Adrenal gland (tissue), 12 donors: ENCODE data around the gene TBL2. TPM values are rescaled to one million over a fixed set of nuclear protein-coding genes. Genes with fewer than 3 reads are reported as not detected.
"Not testable (repeated sequence)": the region's sequence is repeated elsewhere in the genome, so short reads cannot be mapped to it uniquely, and the experiment has no call there.

ENCODE experiments used
- DNase-seq, 7 donors: peaks; one replicate each; pipeline ENCODE4 v3.0.0-alpha.2; 2019 to 2020
- H3K27ac ChIP-seq, 5 donors: fragments of 200-600 bp; sonication (generic) in 4 of 5; 1 replicate in 3 of 5; 2 replicates in 2 of 5; pipeline versions ENCODE4 v1.5.1 to v1.8.0; 2016 to 2020; ENCODE audit warnings: mild to moderate bottlenecking in 1 of 5
- H3K27me3 ChIP-seq: fragments of 200-600 bp; 2 replicates; pipeline ENCODE4 v1.8.0; 2021
- H3K36me3 ChIP-seq, 2 donors: fragments of 200-600 bp; replicated peaks in 1 of 2; 1 replicate in 1 of 2; 2 replicates in 1 of 2; pipeline versions ENCODE4 v1.5.1 to v1.8.0; 2018 to 2022
- H3K4me1 ChIP-seq, 2 donors: fragments of 200-600 bp; replicated peaks in 1 of 2; 1 replicate in 1 of 2; 2 replicates in 1 of 2; pipeline versions ENCODE4 v1.5.1 to v1.8.0; 2018 to 2021
- H3K4me3 ChIP-seq, 4 donors: fragments of 200-600 bp; sonication (generic) in 3 of 4; one replicate each; pipeline ENCODE4 v1.5.1; 2016 to 2018
- H3K9me3 ChIP-seq, 3 donors: fragments of 200-600 bp; sonication (generic) in 1 of 3; replicated peaks in 1 of 3; 1 replicate in 2 of 3; 2 replicates in 1 of 3; pipeline versions ENCODE4 v1.5.1 to v1.8.0; 2016 to 2021
- CTCF ChIP-seq, 6 experiments: fragments of 450-650 bp in 4 of 6; fragments of 200-600 bp in 2 of 6; sonication (generic) in 1 of 6; IDR thresholded peaks; 1 replicate in 5 of 6; 2 replicates in 1 of 6; pipeline versions ENCODE4 v1.5.1 to v1.8.0; 2016 to 2021; ENCODE audit warnings: antibody characterized with exemption in 6 of 6, mild to moderate bottlenecking in 2 of 6, moderate library complexity in 1 of 6
- POLR2A ChIP-seq, 2 donors: fragments of 450-650 bp; IDR thresholded peaks; one replicate each; pipeline ENCODE4 v1.6.1; 2017; ENCODE audit warnings: antibody characterized with exemption in 2 of 2, mild to moderate bottlenecking in 2 of 2, moderate library complexity in 1 of 2
- WGBS, 4 donors: extraction: QIAGEN DNeasy Blood & Tissue Kit in 2 of 4; methylation state at CpG; one replicate each; pipeline versions ENCODE4 v1.1.5 to v1.1.7; 2013 to 2017; 5-methylcytosine and 5-hydroxymethylcytosine counted together
- intact Hi-C, 2 donors: fragments of 100-400 bp; cut with DNase I; formaldehyde crosslinking; loops; one replicate each; pipeline versions ENCODE4 v1.14.1 to v1.15.0; 2022 to 2023
- polyA plus RNA-seq, 3 donors: library from polyadenylated mRNA; stranded (reverse); fragments of 200-250 nt in 2 of 3; fragments of 350-450 nt in 1 of 3; fragmentation: Illumina TruSeq in 1 of 3; extraction: RNeasy Lipid Tissue Mini Kit (QIAGEN cat#74804) in 1 of 3; gene quantifications; one replicate each; pipeline ENCODE4 v1.2.3, GENCODE V29; 2013 to 2014
- total RNA-seq, 9 donors: library from RNA; depleted of rRNA in 4 of 9; stranded (reverse); fragments of >200 nt in 4 of 9; fragments of 120-200 nt in 1 of 9; fragmentation: NEBNext Ultra II Directional in 1 of 9; extraction: Animal tissue kit (Norgen Biotek cat#: 25700) in 1 of 9; gene quantifications; one replicate each; pipeline versions ENCODE4 v1.1.0 to v1.2.4, GENCODE V29; 2013 to 2023
- donor health status: healthy with polysubstance abuse.
- donor health status: Bipolar disorder and iron deficiency.
- donor health status: DM: yes; HTN: yes; CAD: no.
- donor health status: DM: no; HTN: no; CAD: no.
- donor health status: DM: no; HTN: no; CAD: no.
- donor health status: DM: yes; HTN: yes; CAD: no.

TBL2 gene
- total and polyA plus RNA-seq, 12 donors, result 14.2 to 136 (median 51.3) TPM

- no peak overlapping the region for H3K27ac ChIP-seq
- H3K4me3 ChIP-seq, result no peak overlapping the region
- WGBS, 4 donors, result 91 to 97% (median 95%) methylated on average over 7 to 9 of the region's 9 CpGs
- peaks cover 0 to 41% of the 10 kb centered on the region in 2 donors for H3K36me3 ChIP-seq
- no peaks in the 10 kb centered on the region for H3K9me3 ChIP-seq
- peaks cover 0 to 12% of the 10 kb centered on the region in 2 donors for H3K4me1 ChIP-seq
- TF ChIP-seq CTCF (IDR thresholded peaks at IDR 0.05) (no peak), POLR2A (IDR thresholded peaks at IDR 0.05) (no peak)
- DNase-seq, result no peak
- intact Hi-C loops, result no loop called here
- no peaks in the 10 kb centered on the region for H3K27me3 ChIP-seq
These were observed 30.5 kb downstream of the TBL2 start for GRCh38 chr7:73547841-73548240.

GRCh38 chr7:73544678-73545077 is 33.7 kb downstream of the TBL2 start:
- intact Hi-C loops, result no loop called here
- Histone ChIP-seq H3K36me3 (peaks cover 0 to 45% of the 10 kb centered on the region in 2 donors), H3K9me3 (no peaks in the 10 kb centered on the region), H3K4me3 (no peak overlapping the region), H3K4me1 (peaks cover 0 to 12% of the 10 kb centered on the region in 2 donors), H3K27ac (no peak overlapping the region), H3K27me3 (no peaks in the 10 kb centered on the region)
- WGBS, 4 donors, result 95 to 100% (median 97%) methylated on average over 2 of the region's 2 CpGs
- TF ChIP-seq POLR2A (IDR thresholded peaks at IDR 0.05), result no peak
- no peak for TF ChIP-seq CTCF (IDR thresholded peaks at IDR 0.05)
- DNase-seq, result no peak

DNA sequence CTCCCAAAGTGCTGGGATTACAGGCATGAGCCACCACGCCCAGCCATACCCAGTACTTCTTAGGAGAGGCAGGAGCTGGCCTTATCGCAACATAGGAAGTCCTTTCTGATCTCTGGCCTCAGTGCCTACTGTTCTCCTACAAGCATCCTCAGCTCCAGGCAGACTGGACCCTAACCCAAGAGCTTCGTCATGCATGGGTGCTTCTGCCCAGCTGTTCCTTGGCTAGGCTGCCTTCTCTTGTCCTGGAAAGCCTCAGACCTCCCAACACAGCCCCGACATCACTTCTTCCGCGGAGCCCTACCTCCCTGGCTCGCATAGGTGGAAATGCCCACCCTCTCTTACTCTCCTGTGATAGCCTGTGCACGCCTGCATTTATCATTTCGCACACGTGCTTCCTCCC is 36.7 kb downstream of the TBL2 start:
- WGBS, 4 donors, result 87 to 92% (median 89%) methylated on average over 10 of the region's 10 CpGs
- peaks cover 0 to 68% of the 10 kb centered on the region in 2 donors for H3K36me3 ChIP-seq
- TF ChIP-seq POLR2A (IDR thresholded peaks at IDR 0.05) (no peak), CTCF (IDR thresholded peaks at IDR 0.05) (no peak)

GRCh38 chr7:73539709-73540108 is 38.7 kb downstream of the TBL2 start:
- DNase-seq, result no peak
- no peak overlapping the region for H3K27ac ChIP-seq
- peaks cover 0 to 7% of the 10 kb centered on the region in 2 donors for H3K4me1 ChIP-seq
- TF ChIP-seq CTCF (IDR thresholded peaks at IDR 0.05) (no peak), POLR2A (IDR thresholded peaks at IDR 0.05) (no peak)
- H3K36me3 ChIP-seq, result peaks cover 0 to 80% of the 10 kb centered on the region in 2 donors
- no peaks in the 10 kb centered on the region for H3K9me3 ChIP-seq
- H3K4me3 ChIP-seq, result no peak overlapping the region
- intact Hi-C loops, result no loop called here
- WGBS, 4 donors, result 87 to 93% (median 89%) methylated on average over 8 to 13 of the region's 13 CpGs
- no peaks in the 10 kb centered on the region for H3K27me3 ChIP-seq

More for the DNA sequence above, 36.7 kb downstream of the TBL2 start:
- Histone ChIP-seq H3K9me3 (no peaks in the 10 kb centered on the region), H3K4me1 (peaks cover 0 to 7% of the 10 kb centered on the region in 2 donors), H3K27me3 (no peaks in the 10 kb centered on the region), H3K4me3 (no peak overlapping the region), H3K27ac (no peak overlapping the region)
- no peak for DNase-seq
- intact Hi-C loops, result no loop called here

GRCh38 chr7:73538510-73538909 is 39.9 kb downstream of the TBL2 start:
- H3K27ac ChIP-seq, DNase-seq, H3K4me1 ChIP-seq, H3K27me3 ChIP-seq, H3K9me3 ChIP-seq, H3K4me3 ChIP-seq, intact Hi-C loops: not testable (repeated sequence)
- WGBS, 4 donors, result 90 to 100% (median 99%) methylated on average over 2 of the region's 2 CpGs
- peaks cover 0 to 80% of the 10 kb centered on the region in 2 donors for H3K36me3 ChIP-seq
